ENCODE measurements around the gene ARL6IP5.
A peak's percentile ranks its signal among the peaks of the same experiment; 100 is the strongest.

ARL6IP5 gene, protein sequence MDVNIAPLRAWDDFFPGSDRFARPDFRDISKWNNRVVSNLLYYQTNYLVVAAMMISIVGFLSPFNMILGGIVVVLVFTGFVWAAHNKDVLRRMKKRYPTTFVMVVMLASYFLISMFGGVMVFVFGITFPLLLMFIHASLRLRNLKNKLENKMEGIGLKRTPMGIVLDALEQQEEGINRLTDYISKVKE

GRCh38 chr3:69084326-69085167, at the start of gene ARL6IP5:
ARL6IP5 (plus strand) TSS chr3:69084937; CDS start chr3:69085048, 111 bp downstream.
- H3K36me3 Mint-ChIP-seq, result peaks cover 52% of the 10 kb centered on the region
- peak; percentile 61 for ATAC-seq
- peaks cover 51% of the 10 kb centered on the region for H3K4me1 Mint-ChIP-seq
- peak within 1 kb of the TSS; percentile 93 for H3K27ac Mint-ChIP-seq
- DNase-seq (ENCODE audit: low spot score in 2 of 2), result peak; percentile 71 to 93
- peak within 1 kb of the TSS; percentile 89 for H3K4me3 Mint-ChIP-seq
- H3K9me3 Mint-ChIP-seq, result no peaks in the 10 kb centered on the region

- Mint-ChIP-seq H3K9me3 (no peaks in the 10 kb centered on the region), H3K4me1 (peaks cover 24% of the 10 kb centered on the region), H3K4me3 (no peak overlapping the region), H3K27ac (no peak overlapping the region), H3K36me3 (peaks cover 100% of the 10 kb centered on the region)
- ATAC-seq, result no peak
- no peak for DNase-seq (ENCODE audit: low spot score in 2 of 2)
Observed at GRCh38 chr3:69044608-69045007, 40.1 kb upstream of the ARL6IP5 start.

GRCh38 chr3:69048990-69049389, 35.7 kb upstream of the ARL6IP5 start:
- Mint-ChIP-seq H3K36me3 (peaks cover 96% of the 10 kb centered on the region), H3K27ac (no peak overlapping the region), H3K4me3 (peak overlapping the region; percentile 98), H3K4me1 (peaks cover 42% of the 10 kb centered on the region), H3K9me3 (no peaks in the 10 kb centered on the region)
- ATAC-seq (peak; percentile 15), DNase-seq (ENCODE audit: low spot score in 2 of 2) (no peak)

DNA sequence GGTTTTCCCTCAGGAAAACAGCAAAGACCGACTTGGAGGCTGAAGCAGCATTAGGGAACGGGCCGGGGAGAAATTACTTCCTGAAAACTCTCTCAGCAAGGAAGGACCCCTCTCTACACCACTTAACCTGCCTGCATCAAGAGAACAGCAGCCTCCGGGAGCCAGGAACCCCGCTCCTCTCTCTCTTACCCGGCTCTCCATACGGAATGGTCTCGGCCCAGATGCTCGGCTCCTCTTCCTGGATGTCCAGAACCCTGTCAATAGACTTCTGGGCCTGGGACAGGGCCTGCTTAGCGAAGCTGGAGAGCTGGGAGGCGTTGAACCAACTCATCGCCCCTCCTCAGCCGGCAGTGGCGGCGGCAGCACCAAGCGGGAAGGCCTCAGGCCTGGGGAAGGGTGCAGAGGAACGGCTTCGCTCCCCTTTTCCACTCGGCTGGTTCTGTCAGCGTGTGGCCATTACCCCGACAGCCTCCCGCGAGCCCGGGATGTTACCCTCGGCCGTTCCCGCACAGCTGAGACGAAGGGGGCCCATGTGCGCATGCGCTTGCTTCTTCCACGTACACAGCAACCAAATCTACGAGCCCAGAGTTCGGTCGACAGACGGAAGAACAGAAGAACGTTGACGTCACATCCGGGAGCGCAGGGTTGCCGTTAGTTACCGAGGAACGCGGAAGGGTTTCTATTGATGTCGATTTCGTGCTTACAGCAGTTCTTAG, 32.8 kb upstream of the ARL6IP5 start, which contains the start of gene TMF1:
Gene TMF1 (minus strand): TSS at position 578 of the 716 bp plus-strand sequence. CDS start 247 bp downstream, at position 331.
- Mint-ChIP-seq H3K4me1 (peaks cover 36% of the 10 kb centered on the region), H3K9me3 (no peaks in the 10 kb centered on the region), H3K27ac (peak within 1 kb of the TSS; percentile 99), H3K4me3 (peak within 1 kb of the TSS; percentile 98), H3K36me3 (peaks cover 96% of the 10 kb centered on the region)
- DNase-seq (ENCODE audit: low spot score in 2 of 2), result peak; percentile 90 to 98
- peak; percentile 97 for ATAC-seq

DNA sequence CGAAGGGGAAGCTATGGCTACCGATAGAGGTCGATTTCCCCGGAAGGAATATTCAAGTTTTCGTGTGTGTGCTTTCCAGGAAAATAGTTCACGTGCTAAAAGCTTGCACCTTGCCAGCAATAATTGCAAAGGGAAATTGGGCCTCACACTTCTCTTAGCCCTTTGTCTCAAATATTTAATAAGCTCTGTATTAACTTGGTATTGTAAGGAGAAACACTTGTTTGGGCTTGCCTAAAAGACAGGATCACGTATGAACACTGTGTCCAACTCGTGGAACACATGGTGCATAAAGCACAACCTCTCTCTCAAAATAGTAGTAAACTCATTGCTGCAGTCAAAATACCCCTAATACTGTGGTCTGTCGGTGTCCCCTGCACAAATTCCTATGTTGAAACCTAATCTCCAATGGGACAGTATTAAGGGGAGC, 32.3 kb upstream of the ARL6IP5 start:
- Mint-ChIP-seq H3K4me3 (peak overlapping the region; percentile 98), H3K36me3 (peaks cover 96% of the 10 kb centered on the region), H3K9me3 (no peaks in the 10 kb centered on the region), H3K4me1 (peaks cover 31% of the 10 kb centered on the region), H3K27ac (peak overlapping the region; percentile 99)
- ATAC-seq, result no peak
- DNase-seq (ENCODE audit: low spot score in 2 of 2), result no peak

DNA sequence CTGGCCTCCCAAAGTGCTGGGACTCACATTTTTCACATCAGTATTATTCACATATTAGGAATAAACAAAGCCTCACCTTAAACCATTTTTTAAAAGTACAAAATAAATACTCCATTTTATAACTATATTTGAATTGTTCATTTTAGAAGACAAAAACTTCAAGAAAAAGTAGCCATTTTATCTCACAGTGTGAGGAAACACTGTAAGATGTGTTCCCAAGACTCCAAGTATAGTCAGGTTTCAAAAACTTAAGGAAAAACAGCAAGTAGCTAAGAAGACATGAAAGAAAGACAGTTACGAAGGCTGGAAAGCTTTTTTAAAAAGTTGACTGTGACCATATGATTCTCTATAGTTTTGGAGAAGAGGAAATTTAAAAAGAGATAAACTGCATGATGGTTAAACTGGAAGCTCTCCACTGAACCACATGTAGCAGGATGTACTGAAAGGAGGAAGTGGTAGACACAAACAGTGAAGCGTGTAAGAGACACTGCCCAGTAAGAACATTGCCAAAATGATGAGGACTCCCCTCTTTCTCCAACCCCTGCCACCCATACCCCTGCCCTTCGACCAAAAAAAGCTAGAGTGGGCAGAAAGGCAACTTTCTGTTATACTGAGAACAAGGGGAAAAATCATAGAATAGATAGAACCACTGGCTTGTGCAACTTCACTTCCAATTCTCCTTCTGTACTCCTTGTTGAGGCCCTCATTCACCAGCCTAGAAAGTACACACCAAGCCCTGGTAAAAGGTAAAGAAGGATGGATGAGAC, 26.4 kb upstream of the ARL6IP5 start:
- no peaks in the 10 kb centered on the region for H3K9me3 Mint-ChIP-seq
- ATAC-seq (peak; percentile 92), DNase-seq (ENCODE audit: low spot score in 2 of 2) (no peak)
- H3K27ac Mint-ChIP-seq, result peak overlapping the region; percentile 87
- peaks cover 100% of the 10 kb centered on the region for H3K36me3 Mint-ChIP-seq
- peak overlapping the region; percentile 24 for H3K4me3 Mint-ChIP-seq
- H3K4me1 Mint-ChIP-seq, result peaks cover 19% of the 10 kb centered on the region

DNA sequence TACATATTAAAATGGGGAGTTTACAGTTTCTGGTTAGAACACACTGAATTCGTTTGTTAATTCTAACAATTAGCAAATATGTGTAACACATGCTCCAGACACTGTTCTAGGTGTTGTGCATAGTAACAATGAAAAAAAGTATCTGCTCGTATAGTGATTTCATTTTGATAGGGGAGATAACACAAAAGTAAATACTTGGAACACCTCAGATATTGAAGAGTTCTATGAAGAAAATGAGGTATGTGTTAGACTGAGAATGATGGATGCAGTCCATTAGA, 25.9 kb upstream of the ARL6IP5 start:
- ATAC-seq (peak; percentile 37), DNase-seq (ENCODE audit: low spot score in 2 of 2) (no peak)
- Mint-ChIP-seq H3K4me3 (peak overlapping the region; percentile 24), H3K9me3 (no peaks in the 10 kb centered on the region), H3K4me1 (peaks cover 24% of the 10 kb centered on the region), H3K36me3 (peaks cover 100% of the 10 kb centered on the region), H3K27ac (peak overlapping the region; percentile 87)

DNA sequence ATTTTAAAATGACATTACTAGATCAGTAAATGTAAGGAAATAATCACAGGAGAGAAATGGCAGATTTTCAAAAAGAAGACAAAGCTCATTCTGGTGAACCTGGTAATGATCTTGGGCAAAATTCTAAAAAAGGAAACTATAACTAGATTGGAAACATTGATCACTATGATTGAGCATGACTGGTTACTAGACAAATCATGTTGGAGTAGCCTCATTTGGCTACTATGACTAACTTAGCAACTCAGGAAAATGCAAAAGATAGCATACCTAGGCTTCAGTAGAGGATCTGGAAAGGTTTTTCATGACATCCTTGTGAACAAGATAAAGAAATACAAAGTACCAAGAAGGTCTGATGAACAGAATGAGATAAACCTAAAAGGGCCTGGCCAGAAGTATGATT, 25.0 kb upstream of the ARL6IP5 start:
- H3K36me3 Mint-ChIP-seq, result peaks cover 100% of the 10 kb centered on the region
- ATAC-seq, result peak; percentile 79

DNA sequence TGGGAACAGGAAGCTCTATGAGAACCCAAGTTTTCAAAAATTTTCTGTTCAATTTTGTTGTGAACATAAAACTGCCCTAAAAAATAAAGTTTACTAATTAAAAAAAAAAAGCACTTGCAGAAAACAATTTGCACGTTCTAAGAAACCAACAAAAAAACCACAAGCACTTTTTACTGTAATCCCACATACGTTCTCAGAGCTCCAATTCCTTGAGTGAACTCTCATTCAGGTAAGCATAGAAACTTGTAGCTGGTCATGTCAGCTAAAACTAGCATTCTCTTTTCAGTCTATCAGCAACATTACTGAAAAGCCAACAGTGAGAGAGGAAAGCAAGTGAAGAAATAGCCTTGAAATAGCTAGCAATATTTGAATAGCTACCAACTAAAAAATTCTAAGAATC, 21.1 kb upstream of the ARL6IP5 start:
- DNase-seq (ENCODE audit: low spot score in 2 of 2) (no peak), ATAC-seq (no peak)
- H3K36me3 Mint-ChIP-seq, result peaks cover 80% of the 10 kb centered on the region
- H3K27ac Mint-ChIP-seq, result no peak overlapping the region
- no peaks in the 10 kb centered on the region for H3K9me3 Mint-ChIP-seq
- H3K4me3 Mint-ChIP-seq, result no peak overlapping the region
- H3K4me1 Mint-ChIP-seq, result peaks cover 34% of the 10 kb centered on the region

More for the DNA sequence above, 25.0 kb upstream of the ARL6IP5 start:
- Mint-ChIP-seq H3K9me3 (no peaks in the 10 kb centered on the region), H3K4me1 (peaks cover 30% of the 10 kb centered on the region), H3K27ac (peak overlapping the region; percentile 87), H3K4me3 (no peak overlapping the region)
- DNase-seq (ENCODE audit: low spot score in 2 of 2), result no peak

GRCh38 chr3:69065318-69065964, 19.3 kb upstream of the ARL6IP5 start:
- Mint-ChIP-seq H3K9me3 (no peaks in the 10 kb centered on the region), H3K36me3 (peaks cover 76% of the 10 kb centered on the region), H3K4me1 (peaks cover 22% of the 10 kb centered on the region), H3K27ac (peak overlapping the region; percentile 88), H3K4me3 (peak overlapping the region; percentile 38)
- DNase-seq (ENCODE audit: low spot score in 2 of 2) (no peak), ATAC-seq (peak; percentile 83)

DNA sequence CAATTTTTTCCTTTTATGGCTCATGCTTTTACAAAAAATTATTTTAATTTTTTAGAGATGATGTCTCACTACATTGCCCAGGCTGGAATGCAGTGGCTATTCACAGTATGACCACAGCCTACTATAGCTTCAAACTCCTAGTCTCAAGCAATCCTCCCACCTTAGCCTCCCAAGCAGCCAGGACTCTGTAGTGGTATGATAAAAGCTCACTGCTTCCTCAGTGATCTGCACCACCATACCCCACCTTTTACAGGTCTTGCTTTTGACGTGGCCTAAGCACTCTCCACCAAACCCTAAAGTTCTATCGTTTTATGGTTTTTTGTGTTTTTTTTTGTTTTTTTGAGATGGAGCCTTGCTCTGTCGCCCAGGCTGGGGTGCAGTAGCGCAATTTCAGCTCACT, 18.6 kb upstream of the ARL6IP5 start:
- H3K36me3 Mint-ChIP-seq, result peaks cover 76% of the 10 kb centered on the region
- no peaks in the 10 kb centered on the region for H3K9me3 Mint-ChIP-seq
- no peak for DNase-seq (ENCODE audit: low spot score in 2 of 2)
- peak overlapping the region; percentile 88 for H3K27ac Mint-ChIP-seq
- peak overlapping the region; percentile 38 for H3K4me3 Mint-ChIP-seq
- peak; percentile 64 for ATAC-seq
- H3K4me1 Mint-ChIP-seq, result peaks cover 22% of the 10 kb centered on the region

- no peaks in the 10 kb centered on the region for H3K9me3 Mint-ChIP-seq
- no peak for DNase-seq (ENCODE audit: low spot score in 2 of 2)
- peaks cover 88% of the 10 kb centered on the region for H3K36me3 Mint-ChIP-seq
- no peak overlapping the region for H3K4me3 Mint-ChIP-seq
- H3K27ac Mint-ChIP-seq, result peak overlapping the region; percentile 3
- peaks cover 31% of the 10 kb centered on the region for H3K4me1 Mint-ChIP-seq
- peak; percentile 50 for ATAC-seq
Observed at GRCh38 chr3:69072928-69073327, 11.8 kb upstream of the ARL6IP5 start.

- Mint-ChIP-seq H3K4me1 (peaks cover 61% of the 10 kb centered on the region), H3K36me3 (peaks cover 34% of the 10 kb centered on the region), H3K9me3 (no peaks in the 10 kb centered on the region), H3K4me3 (peak overlapping the region; percentile 89), H3K27ac (peak overlapping the region; percentile 88)
- no peak for DNase-seq (ENCODE audit: low spot score in 2 of 2)
- peak; percentile 17 for ATAC-seq
Observed at GRCh38 chr3:69079269-69080159, 5.2 kb upstream of the ARL6IP5 start.
